ENCODE results near the gene SIN3B. TPM values are rescaled to one million over a fixed set of nuclear protein-coding genes. Genes with fewer than 3 reads are reported as not detected.

Gene SIN3B
- total and polyA plus RNA-seq, 9 of the 15 experiments (the other 6 are each of a cell fraction or from before 2014, with no cell fraction given) = 0.51 to 34.2 (median 14.3) TPM

GRCh38 chr19:16779539-16780163 lies 49.5 kb upstream of the SIN3B start:
- no peak overlapping the region for H3K9ac ChIP-seq (ENCODE audit: insufficient read depth in 1 of 2, low read depth in 2 of 2, low read length in 2 of 2)
- DNase-seq (ENCODE audit: extremely low read depth in 1 of 4, low spot score in 3 of 4) (no peak), FAIRE-seq (no peak), ATAC-seq (no peak)
- ChIA-PET POLR2A (interaction anchor here (0.5 to 1.0 kb wide), 4 partner anchors 10 to 273 kb away, joined by 3 to 4 read pairs (median 3); no protein-coding TSS in a partner anchor), CTCF (ENCODE audit: low intra/inter-chr PET ratio) (interaction anchor here (1.3 to 3.5 kb wide), 3 partner anchors 65 to 272 kb away, joined by 4 to 29 read pairs (median 11); no protein-coding TSS in a partner anchor)
- H2AFZ ChIP-seq (ENCODE audit: low read depth, low read length) = no peak overlapping the region
- no peak overlapping the region for H3K4me2 ChIP-seq (ENCODE audit: insufficient read depth, low read length)
- no peaks in the 10 kb centered on the region for H3K9me1 ChIP-seq (ENCODE audit: control insufficient read depth, insufficient read depth, low read length)
- intact Hi-C loops (cut with micrococcal nuclease) = loop anchor here (1.0 kb wide), 1 partner anchor 120 kb away; no protein-coding TSS in a partner anchor
- H3K36me3 ChIP-seq (ENCODE audit: control insufficient read depth, insufficient read depth, low read length) = no peaks in the 10 kb centered on the region
- in situ Hi-C loops (cut with MboI) = no loop called here
- no TSS peak for BruUV-seq (replicated peaks)
- peaks cover 4 to 9% of the 10 kb centered on the region in 2 experiments; a peak in 2 of 5 replicates for H3K27me3 ChIP-seq (ENCODE audit: control insufficient read depth in 2 of 2, insufficient read depth in 2 of 2, low read length in 2 of 2)
- 0% methylated on average over 3 of the region's 3 CpGs for WGBS (ENCODE audit: insufficient coverage, low coverage, missing lambda C conversion rate)
- H3K9me3 ChIP-seq (replicated peaks; ENCODE audit: control insufficient read depth, insufficient read depth, low read depth, low read length) = no peaks in the 10 kb centered on the region
- H3K27ac ChIP-seq (ENCODE audit: extremely low read depth, low read depth, low read length) = no peak overlapping the region
- no peak overlapping the region for H3K4me3 ChIP-seq
- peaks cover 5% of the 10 kb centered on the region; the same call in 1 of the 2 replicates for H4K20me1 ChIP-seq (replicated peaks; ENCODE audit: control insufficient read depth, insufficient read depth, low read length)
- TF ChIP-seq FOXK2 (conservative IDR thresholded peaks at IDR 0.05 in 1 of 2, IDR thresholded peaks at IDR 0.05 in 1 of 2; ENCODE audit: low read depth in 2 of 2) (no peak), ZNF121 (CRISPR knock-in tag; conservative IDR thresholded peaks at IDR 0.05) (peak; percentile 87), BCOR (IDR thresholded peaks at IDR 0.05) (0 out of 2 replicates have a peak, but pooled peaks have one; percentile 38), TCF15 (CRISPR knock-in tag; IDR thresholded peaks at IDR 0.05) (no peak), NR4A1 (CRISPR knock-in tag; IDR thresholded peaks at IDR 0.05) (no peak), NR4A1 (tag; IDR thresholded peaks at IDR 0.05) (no peak), MEIS2 (IDR thresholded peaks at IDR 0.05; ENCODE audit: partially characterized antibody) (no peak), CHD1 (IDR thresholded peaks at IDR 0.05; ENCODE audit: low read length) (no peak), RBM25 (IDR thresholded peaks at IDR 0.05; ENCODE audit: low read depth, low read length, severe bottlenecking) (peak; percentile 15)
- H3K79me2 ChIP-seq (ENCODE audit: control insufficient read depth, insufficient read depth, low read length) = no peaks in the 10 kb centered on the region
- H3K4me1 ChIP-seq (replicated peaks in 1 of 2; ENCODE audit: control insufficient read depth in 2 of 2, insufficient read depth in 2 of 2, low read length in 2 of 2) = no peaks in the 10 kb centered on the region
